AG04450 (cell line): Measurements from ENCODE around the gene DHX30. TPM values are rescaled to one million over a fixed set of nuclear protein-coding genes. Genes with fewer than 3 reads are reported as not detected.

Source experiments
- CTCF ChIA-PET: fragments of 300-600, 350-600 bp; formaldehyde crosslinking; extraction: SDS; loops from one replicate; lab custom pipeline; 2022; ENCODE audit warnings: antibody characterized with exemption, inconsistent platforms; lab: Charles Lee
- POLR2A ChIA-PET: fragments of 350-600 bp; formaldehyde crosslinking; extraction: SDS; loops from one replicate; lab custom pipeline; 2021; ENCODE audit warnings: antibody characterized with exemption, inconsistent platforms; lab: Yijun Ruan, JAX
- DNase-seq: peaks from one replicate; pipeline ENCODE4 v3.0.0-alpha.2; 2011; ENCODE audit warnings: low read depth, low spot score
- H3K27ac ChIP-seq: one replicate; pipeline ENCODE4 v1.5.1; 2012; ENCODE audit warnings: low read depth, low read length, control low read depth
- H3K27me3 ChIP-seq: one replicate; pipeline ENCODE4 v1.6.0; 2012; ENCODE audit warnings: low read length; ENCODE audit not compliant: control insufficient read depth, insufficient read depth
- H3K4me3 ChIP-seq: 2 replicates; pipeline ENCODE4 v1.5.1; 2011; ENCODE audit warnings: mild to moderate bottlenecking, low read depth, low read length, control low read depth
- H3K9me3 ChIP-seq: 2 replicates; pipeline ENCODE4 v1.5.1; 2012; ENCODE audit warnings: low read length; ENCODE audit not compliant: control insufficient read depth, insufficient read depth
- polyA plus RNA-seq: library from polyadenylated mRNA; depleted of rRNA; stranded (reverse); fragments of >200 nt; gene quantifications from 2 replicates; pipeline ENCODE4 v1.2.3, GENCODE V29; 2011
- TF ChIP-seq, protein P1 (sequence below): IDR thresholded peaks from 2 replicates; pipeline ENCODE4 v1.5.1; 2011; ENCODE audit warnings: low read depth, low read length, control low read depth, inconsistent platforms

Gene DHX30
- polyA plus RNA-seq, 1 experiment: 30.7 TPM

DNA sequence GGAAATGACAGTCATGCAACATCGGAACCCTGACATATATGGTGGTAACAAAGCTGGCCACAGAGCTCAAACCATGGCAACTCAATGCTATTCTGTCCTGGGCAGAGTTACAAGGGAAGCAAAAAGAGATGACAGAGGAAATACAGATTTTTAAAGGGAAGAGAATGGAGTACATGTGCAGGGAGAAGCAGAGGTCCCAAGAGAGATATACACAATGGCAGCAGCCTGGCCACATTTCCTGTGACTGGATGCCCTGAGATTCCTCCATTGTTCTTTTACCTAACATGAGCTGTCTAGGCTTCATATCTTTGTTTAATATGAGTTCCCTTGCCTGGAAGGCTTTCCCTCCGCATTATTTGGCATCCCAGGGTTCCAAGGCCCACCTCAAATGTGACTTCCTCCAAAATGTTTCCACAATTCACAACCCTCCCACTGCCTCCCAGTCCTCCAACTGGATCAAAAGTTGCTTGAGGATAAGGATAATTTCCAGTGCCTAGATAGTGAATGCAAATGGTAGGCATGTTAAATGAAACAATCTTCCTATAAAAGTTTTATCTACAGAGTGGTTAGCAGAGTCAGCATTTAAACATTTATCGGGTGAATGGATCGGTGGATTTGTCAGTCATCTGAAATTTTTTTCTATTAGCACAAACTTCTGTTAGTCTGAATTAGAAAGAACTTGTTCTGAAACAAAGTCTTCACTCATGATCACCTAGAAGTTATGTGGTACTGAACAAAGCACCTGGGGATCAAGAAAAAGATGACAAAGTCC, 86.2 kb downstream of the DHX30 start:
- ChIA-PET POLR2A (interaction anchor here (0.7 kb wide), 1 partner anchor 99 kb away, joined by 3 read pairs; no protein-coding TSS in a partner anchor), CTCF (interaction anchor here (1.0 to 1.7 kb wide), 3 partner anchors 9 to 306 kb away, joined by 3 to 6 read pairs (median 6); no protein-coding TSS in a partner anchor)
- no peaks in the 10 kb centered on the region for H3K9me3 ChIP-seq
- no peak overlapping the region for H3K4me3 ChIP-seq
- TF ChIP-seq, protein P1, sequence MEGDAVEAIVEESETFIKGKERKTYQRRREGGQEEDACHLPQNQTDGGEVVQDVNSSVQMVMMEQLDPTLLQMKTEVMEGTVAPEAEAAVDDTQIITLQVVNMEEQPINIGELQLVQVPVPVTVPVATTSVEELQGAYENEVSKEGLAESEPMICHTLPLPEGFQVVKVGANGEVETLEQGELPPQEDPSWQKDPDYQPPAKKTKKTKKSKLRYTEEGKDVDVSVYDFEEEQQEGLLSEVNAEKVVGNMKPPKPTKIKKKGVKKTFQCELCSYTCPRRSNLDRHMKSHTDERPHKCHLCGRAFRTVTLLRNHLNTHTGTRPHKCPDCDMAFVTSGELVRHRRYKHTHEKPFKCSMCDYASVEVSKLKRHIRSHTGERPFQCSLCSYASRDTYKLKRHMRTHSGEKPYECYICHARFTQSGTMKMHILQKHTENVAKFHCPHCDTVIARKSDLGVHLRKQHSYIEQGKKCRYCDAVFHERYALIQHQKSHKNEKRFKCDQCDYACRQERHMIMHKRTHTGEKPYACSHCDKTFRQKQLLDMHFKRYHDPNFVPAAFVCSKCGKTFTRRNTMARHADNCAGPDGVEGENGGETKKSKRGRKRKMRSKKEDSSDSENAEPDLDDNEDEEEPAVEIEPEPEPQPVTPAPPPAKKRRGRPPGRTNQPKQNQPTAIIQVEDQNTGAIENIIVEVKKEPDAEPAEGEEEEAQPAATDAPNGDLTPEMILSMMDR: no peak
- DNase-seq: no peak
- H3K27me3 ChIP-seq: no peaks in the 10 kb centered on the region
- no peak overlapping the region for H3K27ac ChIP-seq

DNA sequence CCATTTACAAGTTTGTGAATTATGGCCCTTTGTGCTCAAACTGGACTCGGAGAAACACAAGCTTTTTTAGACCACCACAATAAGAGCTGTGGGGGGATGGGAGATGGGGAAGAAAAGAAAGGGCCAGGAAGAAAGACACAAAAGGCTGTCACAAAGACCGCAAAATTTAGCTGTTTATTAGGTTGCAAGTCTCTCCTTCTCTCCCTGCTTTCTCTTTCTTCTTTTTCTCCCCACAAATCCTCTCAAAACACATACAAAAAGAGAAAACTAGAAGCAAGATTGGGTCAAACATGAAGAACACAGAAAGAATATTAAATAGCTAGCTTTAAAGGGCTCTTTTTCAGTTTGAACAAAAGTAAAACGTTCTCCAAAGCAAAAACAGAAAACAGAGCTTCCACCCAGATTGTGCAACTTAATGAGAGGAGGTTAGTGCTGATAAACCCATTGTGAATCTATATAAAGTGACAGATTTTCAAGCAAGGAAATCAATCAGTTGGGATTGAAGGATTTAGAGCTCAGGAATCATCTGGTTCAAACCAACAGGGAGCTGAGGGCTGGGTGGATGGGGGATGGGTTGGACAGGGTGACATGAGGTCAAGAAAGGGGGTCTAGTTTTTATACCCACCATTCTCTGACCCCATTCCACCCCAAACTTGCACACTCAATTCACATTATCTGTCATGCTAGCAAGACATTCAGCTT, 87.3 kb downstream of the DHX30 start:
- H3K27ac ChIP-seq: no peak overlapping the region
- ChIA-PET CTCF (interaction anchor here (1.1 to 1.7 kb wide), 6 partner anchors 10 to 268 kb away, joined by 3 to 6 read pairs (median 6); no protein-coding TSS in a partner anchor), POLR2A (interaction anchor here (0.6 kb wide), 1 partner anchor 13 kb away, joined by 3 read pairs; no protein-coding TSS in a partner anchor)
- H3K27me3 ChIP-seq: no peaks in the 10 kb centered on the region
- H3K4me3 ChIP-seq: no peak overlapping the region
- no peaks in the 10 kb centered on the region for H3K9me3 ChIP-seq
- no peak for DNase-seq
- TF ChIP-seq, protein P1: no peak

DNA sequence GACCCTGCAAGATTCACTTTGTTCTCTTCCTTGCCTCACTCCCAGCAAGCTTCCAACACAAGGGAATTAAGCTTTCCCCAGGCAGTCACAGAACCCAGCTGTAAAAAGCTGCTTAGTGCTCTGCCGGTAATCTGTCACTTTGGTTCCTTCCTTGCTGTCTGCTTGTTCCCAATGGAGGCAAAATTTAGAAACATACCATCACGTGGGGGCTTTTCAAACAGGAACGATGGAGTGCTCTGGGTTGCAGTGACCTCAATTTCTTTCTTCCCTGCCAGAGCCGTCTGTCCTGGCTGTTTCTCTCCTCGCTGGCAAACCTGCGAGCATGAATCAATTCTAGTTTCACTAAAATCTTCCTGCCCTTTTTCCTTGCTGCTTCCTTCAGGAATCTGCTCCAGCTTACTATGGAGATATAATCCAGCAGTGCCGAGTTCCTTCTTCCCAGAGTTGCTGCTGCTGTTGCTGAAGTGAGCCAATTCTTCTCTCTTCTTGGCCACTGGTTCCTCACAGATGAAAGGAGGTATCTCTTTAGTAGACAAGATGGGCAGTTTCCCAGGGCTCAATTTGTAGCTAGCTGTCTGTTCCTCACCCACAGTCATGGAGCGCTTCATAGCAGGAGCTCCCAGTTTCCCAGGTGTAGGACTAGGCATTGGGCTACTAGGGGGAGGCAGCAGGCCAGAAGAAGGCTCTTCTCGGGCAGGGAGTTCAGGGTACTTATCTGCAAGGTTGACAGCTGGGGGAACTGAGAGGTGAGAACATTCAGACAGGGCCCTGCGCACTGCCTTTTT, 88.1 kb downstream of the DHX30 start:
- CTCF ChIA-PET: interaction anchor here (1.1 to 1.7 kb wide), 6 partner anchors 10 to 267 kb away, joined by 3 to 6 read pairs (median 6); no protein-coding TSS in a partner anchor
- no peak overlapping the region for H3K4me3 ChIP-seq
- H3K9me3 ChIP-seq: no peaks in the 10 kb centered on the region
- H3K27me3 ChIP-seq: no peaks in the 10 kb centered on the region
- POLR2A ChIA-PET: interaction anchor here (0.6 kb wide), 2 partner anchors 12 to 40 kb away, joined by 3 read pairs; no protein-coding TSS in a partner anchor
- DNase-seq: no peak
- TF ChIP-seq, protein P1: no peak
- H3K27ac ChIP-seq: no peak overlapping the region

DNA sequence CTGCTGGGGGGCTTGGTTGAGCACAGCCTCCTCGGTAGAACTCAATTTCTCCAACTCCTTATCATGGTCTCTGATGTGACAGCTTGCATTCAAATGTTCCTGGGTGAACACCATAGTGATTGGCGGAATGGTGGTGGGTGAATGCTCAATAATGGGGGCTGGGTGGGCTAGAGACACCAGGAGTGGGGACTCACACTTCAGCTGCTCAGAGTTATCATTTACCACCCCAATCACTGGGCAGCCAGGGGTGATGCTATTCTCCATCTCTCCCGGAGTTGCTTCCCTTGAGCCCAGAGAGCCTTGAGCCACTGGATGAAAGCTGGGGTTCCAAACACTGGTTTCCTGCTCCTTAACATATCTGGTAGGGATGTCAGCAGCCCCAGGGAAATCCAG, 88.7 kb downstream of the DHX30 start:
- TF ChIP-seq, protein P1: no peak
- CTCF ChIA-PET: interaction anchor here (1.6 to 2.5 kb wide), 2 partner anchors 266 kb away, joined by 6 to 12 read pairs; no protein-coding TSS in a partner anchor
- POLR2A ChIA-PET: interaction anchor here (0.6 kb wide), 1 partner anchor 39 kb away, joined by 3 read pairs; no protein-coding TSS in a partner anchor
- Histone ChIP-seq H3K27ac (no peak overlapping the region), H3K4me3 (no peak overlapping the region), H3K27me3 (no peaks in the 10 kb centered on the region), H3K9me3 (no peaks in the 10 kb centered on the region)
- DNase-seq: no peak
